Astrocyte (in vitro differentiated cells and primary cell): ENCODE measurements around the gene GBF1. TPM values are rescaled to one million over a fixed set of nuclear protein-coding genes. Genes with fewer than 3 reads are reported as not detected.

ENCODE experiments used
- DNase-seq: peaks from one replicate; pipeline ENCODE4 v3.0.0-alpha.2; 2010; ENCODE audit warnings: low read depth
- FAIRE-seq: peaks from 2 replicates; lab custom pipeline; 2011; peaks lifted over from hg19 to GRCh38; lab: Jason Lieb, UNC
- H2AFZ ChIP-seq: 2 replicates; pipeline ENCODE4 v1.6.0; 2012; ENCODE audit warnings: low read depth, low read length, inconsistent platforms
- H3K27ac ChIP-seq: 2 replicates; pipeline ENCODE4 v1.5.1; 2011; ENCODE audit warnings: low read depth, low read length, inconsistent platforms
- H3K27me3 ChIP-seq: 2 replicates; pipeline ENCODE4 v1.6.0; 2011; ENCODE audit warnings: low read length, inconsistent platforms; ENCODE audit not compliant: insufficient read depth
- H3K36me3 ChIP-seq: 2 replicates; pipeline ENCODE4 v1.5.1; 2011; ENCODE audit warnings: low read length, inconsistent platforms; ENCODE audit not compliant: insufficient read depth
- H3K4me1 ChIP-seq: 2 replicates; pipeline ENCODE4 v1.5.1; 2011; ENCODE audit warnings: low read length, inconsistent platforms; ENCODE audit not compliant: insufficient read depth
- H3K4me2 ChIP-seq: 2 replicates; pipeline ENCODE4 v1.6.0; 2012; ENCODE audit warnings: low read length, inconsistent platforms
- H3K4me3 ChIP-seq: 2 replicates; pipeline ENCODE4 v1.5.1; 2011; ENCODE audit warnings: low read depth, mild to moderate bottlenecking, low read length, inconsistent platforms; ENCODE audit not compliant: insufficient read depth
- H3K79me2 ChIP-seq: 2 replicates; pipeline ENCODE4 v1.6.0; 2012; ENCODE audit warnings: mild to moderate bottlenecking, low read length, inconsistent platforms; ENCODE audit not compliant: insufficient read depth
- H3K9ac ChIP-seq: 2 replicates; pipeline ENCODE4 v1.6.0; 2012; ENCODE audit warnings: mild to moderate bottlenecking, low read length, inconsistent platforms
- H3K9me3 ChIP-seq: 2 replicates; pipeline ENCODE4 v1.5.1; 2012; ENCODE audit warnings: low read depth, mild to moderate bottlenecking, low read length, inconsistent platforms; ENCODE audit not compliant: insufficient read depth
- H4K20me1 ChIP-seq: 2 replicates; pipeline ENCODE4 v1.6.0; 2012; ENCODE audit warnings: low read length, inconsistent platforms; ENCODE audit not compliant: insufficient read depth
- H3K27ac Mint-ChIP-seq: one replicate; pipeline ENCODE4 v1.8.0; 2021; ENCODE audit warnings: mild to moderate bottlenecking, mixed read lengths; ENCODE audit not compliant: unreplicated experiment
- H3K27me3 Mint-ChIP-seq: one replicate; pipeline ENCODE4 v1.8.0; 2021; ENCODE audit warnings: low read depth, mixed read lengths; ENCODE audit not compliant: unreplicated experiment
- H3K36me3 Mint-ChIP-seq: one replicate; pipeline ENCODE4 v1.8.0; 2021; ENCODE audit warnings: low read depth, mixed read lengths; ENCODE audit not compliant: unreplicated experiment
- H3K4me1 Mint-ChIP-seq: one replicate; pipeline ENCODE4 v1.8.0; 2021; ENCODE audit warnings: low read depth, mixed read lengths; ENCODE audit not compliant: unreplicated experiment
- H3K4me3 Mint-ChIP-seq: one replicate; pipeline ENCODE4 v1.8.0; 2021; ENCODE audit warnings: mild to moderate bottlenecking, moderate library complexity, mixed read lengths; ENCODE audit not compliant: unreplicated experiment
- H3K9me3 Mint-ChIP-seq: one replicate; pipeline ENCODE4 v1.8.0; 2021; ENCODE audit warnings: mild to moderate bottlenecking, mixed read lengths; ENCODE audit not compliant: unreplicated experiment
- EZH2 ChIP-seq: IDR thresholded peaks from 2 replicates; pipeline ENCODE4 v1.6.1; 2012; ENCODE audit warnings: mild to moderate bottlenecking, low read length, inconsistent platforms; ENCODE audit not compliant: insufficient read depth
- total RNA-seq: library from RNA; stranded (reverse); gene quantifications from 2 replicates; pipeline ENCODE4 v1.2.1, GENCODE V29; 2021
- TF ChIP-seq, protein P1 (sequence below): IDR thresholded peaks from 2 replicates; pipeline ENCODE4 v1.5.1; 2011; ENCODE audit warnings: low read depth, mild to moderate bottlenecking, inconsistent platforms, low read length, moderate library complexity; ENCODE audit not compliant: insufficient read depth

Gene GBF1
- total RNA-seq, 1 donor from 2014 or later: 72.8 TPM

DNA sequence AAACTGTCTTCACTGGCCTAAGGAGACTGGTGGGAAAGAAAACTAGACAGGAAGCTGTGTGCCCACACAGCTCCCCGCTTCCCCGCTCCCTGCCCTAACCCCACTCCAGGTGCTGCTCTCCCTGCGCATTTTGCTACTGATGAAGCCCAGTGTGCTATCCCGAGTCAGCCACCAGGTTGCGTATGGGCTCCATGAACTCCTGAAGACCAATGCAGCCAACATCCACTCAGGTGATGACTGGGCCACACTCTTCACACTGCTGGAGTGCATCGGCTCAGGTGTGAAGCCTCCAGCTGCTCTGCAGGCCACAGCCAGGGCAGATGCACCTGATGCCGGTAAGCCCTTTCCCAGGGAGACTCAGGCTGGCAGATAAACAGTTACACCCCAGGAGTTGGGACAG, 129.9 kb downstream of the GBF1 start:
- TF ChIP-seq, protein P1, sequence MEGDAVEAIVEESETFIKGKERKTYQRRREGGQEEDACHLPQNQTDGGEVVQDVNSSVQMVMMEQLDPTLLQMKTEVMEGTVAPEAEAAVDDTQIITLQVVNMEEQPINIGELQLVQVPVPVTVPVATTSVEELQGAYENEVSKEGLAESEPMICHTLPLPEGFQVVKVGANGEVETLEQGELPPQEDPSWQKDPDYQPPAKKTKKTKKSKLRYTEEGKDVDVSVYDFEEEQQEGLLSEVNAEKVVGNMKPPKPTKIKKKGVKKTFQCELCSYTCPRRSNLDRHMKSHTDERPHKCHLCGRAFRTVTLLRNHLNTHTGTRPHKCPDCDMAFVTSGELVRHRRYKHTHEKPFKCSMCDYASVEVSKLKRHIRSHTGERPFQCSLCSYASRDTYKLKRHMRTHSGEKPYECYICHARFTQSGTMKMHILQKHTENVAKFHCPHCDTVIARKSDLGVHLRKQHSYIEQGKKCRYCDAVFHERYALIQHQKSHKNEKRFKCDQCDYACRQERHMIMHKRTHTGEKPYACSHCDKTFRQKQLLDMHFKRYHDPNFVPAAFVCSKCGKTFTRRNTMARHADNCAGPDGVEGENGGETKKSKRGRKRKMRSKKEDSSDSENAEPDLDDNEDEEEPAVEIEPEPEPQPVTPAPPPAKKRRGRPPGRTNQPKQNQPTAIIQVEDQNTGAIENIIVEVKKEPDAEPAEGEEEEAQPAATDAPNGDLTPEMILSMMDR: no peak
- TF ChIP-seq EZH2: no peak
- Histone ChIP-seq H3K79me2 (no peaks in the 10 kb centered on the region), H3K27me3 (no peaks in the 10 kb centered on the region), H3K4me1 (no peaks in the 10 kb centered on the region), H3K27ac (no peak overlapping the region), H3K9me3 (no peaks in the 10 kb centered on the region), H3K36me3 (peaks cover 62% of the 10 kb centered on the region), H4K20me1 (peaks cover 51% of the 10 kb centered on the region), H3K4me2 (no peak overlapping the region), H3K4me3 (no peak overlapping the region), H3K9ac (no peak overlapping the region), H2AFZ (no peak overlapping the region)
- H3K9me3 Mint-ChIP-seq: no peaks in the 10 kb centered on the region
- H3K36me3 Mint-ChIP-seq: peaks cover 22% of the 10 kb centered on the region
- no peak overlapping the region for H3K27ac Mint-ChIP-seq
- DNase-seq: no peak
- H3K4me3 Mint-ChIP-seq: no peak overlapping the region
- no peaks in the 10 kb centered on the region for H3K4me1 Mint-ChIP-seq
- no peak for FAIRE-seq
- no peaks in the 10 kb centered on the region for H3K27me3 Mint-ChIP-seq

DNA sequence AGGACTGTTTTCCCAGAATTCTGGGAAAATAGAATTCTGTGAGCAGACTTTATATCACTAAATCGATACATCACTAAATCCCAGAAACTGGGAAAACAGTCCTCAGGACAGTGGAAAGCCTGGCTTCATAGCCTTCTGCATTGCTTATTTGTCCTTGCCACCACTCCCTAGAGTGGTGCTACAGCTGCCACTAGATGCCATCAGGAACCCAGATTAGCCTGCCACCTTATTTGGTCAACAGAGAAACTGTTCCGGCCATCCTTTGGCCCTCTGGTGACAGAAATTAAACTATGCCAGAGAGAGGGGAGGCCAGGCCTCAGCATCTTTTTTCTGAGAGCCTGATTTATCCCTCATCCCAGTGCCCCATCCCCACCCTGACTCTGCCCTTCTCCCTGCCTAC, 130.5 kb downstream of the GBF1 start:
- no peak overlapping the region for H2AFZ ChIP-seq
- no peaks in the 10 kb centered on the region for H3K27me3 ChIP-seq
- Mint-ChIP-seq H3K4me3 (no peak overlapping the region), H3K27me3 (no peaks in the 10 kb centered on the region), H3K36me3 (peaks cover 18% of the 10 kb centered on the region), H3K4me1 (no peaks in the 10 kb centered on the region), H3K9me3 (no peaks in the 10 kb centered on the region), H3K27ac (peak overlapping the region; percentile 34)
- no peak overlapping the region for H3K4me2 ChIP-seq
- TF ChIP-seq EZH2: no peak
- TF ChIP-seq, protein P1: no peak
- no peak overlapping the region for H3K4me3 ChIP-seq
- H3K9ac ChIP-seq: no peak overlapping the region
- no peak overlapping the region for H3K27ac ChIP-seq
- FAIRE-seq (no peak), DNase-seq (no peak)
- H3K36me3 ChIP-seq: peaks cover 57% of the 10 kb centered on the region
- no peaks in the 10 kb centered on the region for H3K4me1 ChIP-seq
- H3K79me2 ChIP-seq: no peaks in the 10 kb centered on the region
- no peaks in the 10 kb centered on the region for H3K9me3 ChIP-seq
- H4K20me1 ChIP-seq: peaks cover 45% of the 10 kb centered on the region

DNA sequence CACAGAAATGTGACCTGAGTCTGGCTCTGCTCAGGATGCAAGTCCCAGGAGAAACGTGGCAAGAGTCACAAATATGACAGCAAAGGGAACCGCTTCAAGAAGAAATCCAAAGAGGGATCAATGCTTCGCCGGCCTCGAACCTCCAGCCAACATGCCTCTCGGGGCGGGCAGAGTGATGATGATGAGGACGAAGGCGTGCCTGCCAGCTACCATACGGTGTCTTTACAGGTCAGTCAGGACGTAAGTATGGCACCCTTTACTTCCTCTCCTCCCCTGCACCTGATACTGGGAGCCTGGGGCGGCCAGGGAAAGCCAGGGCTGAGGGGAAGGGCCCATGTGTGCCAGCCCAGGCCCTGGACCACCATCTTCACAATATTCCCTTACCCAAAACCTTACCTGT, 131.6 kb downstream of the GBF1 start:
- Histone ChIP-seq H3K36me3 (peaks cover 54% of the 10 kb centered on the region), H3K4me2 (no peak overlapping the region), H3K4me1 (no peaks in the 10 kb centered on the region), H2AFZ (no peak overlapping the region), H3K9me3 (no peaks in the 10 kb centered on the region), H4K20me1 (peaks cover 45% of the 10 kb centered on the region), H3K27me3 (no peaks in the 10 kb centered on the region), H3K27ac (no peak overlapping the region), H3K4me3 (no peak overlapping the region), H3K9ac (no peak overlapping the region), H3K79me2 (no peaks in the 10 kb centered on the region)
- no peaks in the 10 kb centered on the region for H3K9me3 Mint-ChIP-seq
- H3K36me3 Mint-ChIP-seq: peaks cover 18% of the 10 kb centered on the region
- H3K27ac Mint-ChIP-seq: no peak overlapping the region
- FAIRE-seq (no peak), DNase-seq (no peak)
- no peaks in the 10 kb centered on the region for H3K27me3 Mint-ChIP-seq
- TF ChIP-seq, protein P1: no peak
- no peak for TF ChIP-seq EZH2
- H3K4me3 Mint-ChIP-seq: no peak overlapping the region
- H3K4me1 Mint-ChIP-seq: no peaks in the 10 kb centered on the region
